BLaER1 (cell line): ENCODE measurements around the gene PHEX.

ENCODE experiments used
- H3K27ac ChIP-seq: shearing (Covaris generic); formaldehyde crosslinking; 2 replicates; pipeline ENCODE4 v1.8.1; 2022
- H3K27me3 ChIP-seq: shearing (Covaris generic); formaldehyde crosslinking; 2 replicates; pipeline ENCODE4 v1.8.1; 2022
- H3K36me3 ChIP-seq: shearing (Covaris generic); formaldehyde crosslinking; 2 replicates; pipeline ENCODE4 v1.8.1; 2022
- H3K4me1 ChIP-seq: shearing (Covaris generic); formaldehyde crosslinking; 2 replicates; pipeline ENCODE4 v1.8.1; 2022
- H3K4me2 ChIP-seq: shearing (Covaris generic); formaldehyde crosslinking; 2 replicates; pipeline ENCODE4 v1.8.1; 2022
- H3K4me3 ChIP-seq: shearing (Covaris generic); formaldehyde crosslinking; 2 replicates; pipeline ENCODE4 v1.8.1; 2022
- H3K9ac ChIP-seq: shearing (Covaris generic); formaldehyde crosslinking; 2 replicates; pipeline ENCODE4 v1.8.1; 2022
- H3K9me3 ChIP-seq: shearing (Covaris generic); formaldehyde crosslinking; 2 replicates; pipeline ENCODE4 v1.8.1; 2022
- H4K20me1 ChIP-seq: shearing (Covaris generic); formaldehyde crosslinking; 2 replicates; pipeline ENCODE4 v1.8.1; 2022
- Cebpa-rat ChIP-seq: shearing (Covaris generic); IDR thresholded peaks from 2 replicates; pipeline ENCODE4 v1.8.1; 2022

Gene PHEX

GRCh38 chrX:22060415-22061280, 28.5 kb downstream of the PHEX start:
- TF ChIP-seq Cebpa-rat = no peak
- H3K9ac ChIP-seq = peak overlapping the region; percentile 11; the same call in 1 of the 2 replicates
- H3K4me2 ChIP-seq = peak overlapping the region; percentile 84
- H3K36me3 ChIP-seq = no peaks in the 10 kb centered on the region
- no peaks in the 10 kb centered on the region for H4K20me1 ChIP-seq
- H3K27ac ChIP-seq = peak overlapping the region; percentile 68
- H3K27me3 ChIP-seq = no peaks in the 10 kb centered on the region
- H3K9me3 ChIP-seq = peaks cover 10% of the 10 kb centered on the region; the same call in 1 of the 2 replicates
- 0 out of 2 replicates have a peak overlapping the region, but pooled peaks have one; percentile 31 for H3K4me3 ChIP-seq
- H3K4me1 ChIP-seq = peaks cover 85% of the 10 kb centered on the region

- TF ChIP-seq Cebpa-rat = no peak
- no peak overlapping the region for H3K4me3 ChIP-seq
- H3K36me3 ChIP-seq = no peaks in the 10 kb centered on the region
- H4K20me1 ChIP-seq = no peaks in the 10 kb centered on the region
- peaks cover 82% of the 10 kb centered on the region for H3K4me1 ChIP-seq
- peak overlapping the region; percentile 45; the same call in 1 of the 2 replicates for H3K9ac ChIP-seq
- H3K9me3 ChIP-seq = peaks cover 10% of the 10 kb centered on the region; the same call in 1 of the 2 replicates
- no peaks in the 10 kb centered on the region for H3K27me3 ChIP-seq
- H3K27ac ChIP-seq = peak overlapping the region; percentile 68
- H3K4me2 ChIP-seq = peak overlapping the region; percentile 84
Observed at GRCh38 chrX:22063284-22063683, 31.2 kb downstream of the PHEX start.

GRCh38 chrX:22069586-22069985, 37.5 kb downstream of the PHEX start:
- no peak overlapping the region for H3K9ac ChIP-seq

GRCh38 chrX:22073928-22074327, 41.8 kb downstream of the PHEX start:
- no peak overlapping the region for H3K4me2 ChIP-seq
- H3K9me3 ChIP-seq = no peaks in the 10 kb centered on the region
- peaks cover 25% of the 10 kb centered on the region for H3K4me1 ChIP-seq
- H3K9ac ChIP-seq = no peak overlapping the region
- no peaks in the 10 kb centered on the region for H3K36me3 ChIP-seq
- TF ChIP-seq Cebpa-rat = no peak
- no peaks in the 10 kb centered on the region for H4K20me1 ChIP-seq
- H3K4me3 ChIP-seq = no peak overlapping the region
- no peaks in the 10 kb centered on the region for H3K27me3 ChIP-seq
- no peak overlapping the region for H3K27ac ChIP-seq

More at GRCh38 chrX:22069586-22069985, 37.5 kb downstream of the PHEX start:
- Histone ChIP-seq H3K4me2 (peak overlapping the region; percentile 55), H4K20me1 (no peaks in the 10 kb centered on the region), H3K9me3 (no peaks in the 10 kb centered on the region), H3K27me3 (no peaks in the 10 kb centered on the region), H3K4me1 (peaks cover 49% of the 10 kb centered on the region), H3K27ac (no peak overlapping the region), H3K36me3 (no peaks in the 10 kb centered on the region), H3K4me3 (no peak overlapping the region)
- no peak for TF ChIP-seq Cebpa-rat

- H3K27me3 ChIP-seq = no peaks in the 10 kb centered on the region
- H3K9ac ChIP-seq = no peak overlapping the region
- no peaks in the 10 kb centered on the region for H3K36me3 ChIP-seq
- no peak overlapping the region for H3K4me3 ChIP-seq
- H4K20me1 ChIP-seq = no peaks in the 10 kb centered on the region
- H3K9me3 ChIP-seq = 0 out of 2 replicates have a peak, but pooled peaks cover 7% of the 10 kb centered on the region
- TF ChIP-seq Cebpa-rat = no peak
- H3K4me2 ChIP-seq = no peak overlapping the region
- H3K27ac ChIP-seq = no peak overlapping the region
- no peaks in the 10 kb centered on the region for H3K4me1 ChIP-seq
Observed at GRCh38 chrX:22078117-22078516, 46.0 kb downstream of the PHEX start.

- H3K4me1 ChIP-seq = no peaks in the 10 kb centered on the region
- H3K27ac ChIP-seq = no peak overlapping the region
- H3K36me3 ChIP-seq = no peaks in the 10 kb centered on the region
- 0 out of 2 replicates have a peak, but pooled peaks cover 7% of the 10 kb centered on the region for H3K9me3 ChIP-seq
- no peaks in the 10 kb centered on the region for H3K27me3 ChIP-seq
- no peak for TF ChIP-seq Cebpa-rat
- no peak overlapping the region for H3K4me2 ChIP-seq
- no peak overlapping the region for H3K4me3 ChIP-seq
- H4K20me1 ChIP-seq = no peaks in the 10 kb centered on the region
- H3K9ac ChIP-seq = no peak overlapping the region
Observed at GRCh38 chrX:22081475-22082092, 49.5 kb downstream of the PHEX start.

- no peak overlapping the region for H3K9ac ChIP-seq
- no peaks in the 10 kb centered on the region for H3K4me1 ChIP-seq
- no peak for TF ChIP-seq Cebpa-rat
Observed at GRCh38 chrX:22086003-22086402, 53.9 kb downstream of the PHEX start.

GRCh38 chrX:22087011-22087557, 55.0 kb downstream of the PHEX start:
- no peak for TF ChIP-seq Cebpa-rat
- Histone ChIP-seq H4K20me1 (no peaks in the 10 kb centered on the region), H3K36me3 (no peaks in the 10 kb centered on the region), H3K4me1 (no peaks in the 10 kb centered on the region), H3K4me2 (no peak overlapping the region), H3K4me3 (no peak overlapping the region), H3K9ac (no peak overlapping the region), H3K27me3 (no peaks in the 10 kb centered on the region), H3K9me3 (peaks cover 6% of the 10 kb centered on the region; the same call in 1 of the 2 replicates), H3K27ac (no peak overlapping the region)

More at GRCh38 chrX:22086003-22086402, 53.9 kb downstream of the PHEX start:
- Histone ChIP-seq H3K27ac (no peak overlapping the region), H3K4me3 (no peak overlapping the region), H3K4me2 (no peak overlapping the region), H3K36me3 (no peaks in the 10 kb centered on the region), H3K9me3 (0 out of 2 replicates have a peak, but pooled peaks cover 5% of the 10 kb centered on the region), H4K20me1 (no peaks in the 10 kb centered on the region), H3K27me3 (no peaks in the 10 kb centered on the region)

- H3K27ac ChIP-seq = no peak overlapping the region
- no peak for TF ChIP-seq Cebpa-rat
- no peak overlapping the region for H3K4me3 ChIP-seq
- no peak overlapping the region for H3K4me2 ChIP-seq
- no peaks in the 10 kb centered on the region for H4K20me1 ChIP-seq
- H3K9me3 ChIP-seq = peaks cover 6% of the 10 kb centered on the region; the same call in 1 of the 2 replicates
- no peaks in the 10 kb centered on the region for H3K36me3 ChIP-seq
- H3K9ac ChIP-seq = no peak overlapping the region
- H3K4me1 ChIP-seq = no peaks in the 10 kb centered on the region
- no peaks in the 10 kb centered on the region for H3K27me3 ChIP-seq
Observed at GRCh38 chrX:22088326-22088725, 56.2 kb downstream of the PHEX start.

GRCh38 chrX:22090181-22090580, 58.1 kb downstream of the PHEX start:
- Histone ChIP-seq H3K27me3 (no peaks in the 10 kb centered on the region), H3K4me1 (no peaks in the 10 kb centered on the region), H4K20me1 (no peaks in the 10 kb centered on the region), H3K27ac (no peak overlapping the region), H3K9ac (no peak overlapping the region), H3K4me2 (no peak overlapping the region), H3K36me3 (no peaks in the 10 kb centered on the region), H3K9me3 (peaks cover 6% of the 10 kb centered on the region; the same call in 1 of the 2 replicates), H3K4me3 (no peak overlapping the region)
- no peak for TF ChIP-seq Cebpa-rat
